Raji (cell line): Measurements from ENCODE around the gene GCSAM.
A peak's percentile ranks its signal among the peaks of the same experiment; 100 is the strongest.

ENCODE experiments used
- POLR2A ChIP-seq: IDR thresholded peaks from 2 replicates; pipeline ENCODE4 v1.6.1; 2011; ENCODE audit warnings: low read depth, low read length, control low read depth; ENCODE audit not compliant: insufficient read depth

The GCSAM gene

GRCh38 chr3:112134335-112135124 is 1.5 kb upstream of the GCSAM start:
- no peak for TF ChIP-seq POLR2A

GRCh38 chr3:112133626-112134334 is 732 bp upstream of the GCSAM start:
- peak; percentile 83 for TF ChIP-seq POLR2A

GRCh38 chr3:112132554-112132953 is 494 bp downstream of the GCSAM start:
- TF ChIP-seq POLR2A: no peak

- peak; percentile 49; the same call in 1 of the 2 replicates for TF ChIP-seq POLR2A
Observed at GRCh38 chr3:112132088-112132487, 960 bp downstream of the GCSAM start.

- peak; percentile 11; the same call in 1 of the 2 replicates for TF ChIP-seq POLR2A
Observed at GRCh38 chr3:112131111-112131510, 1.9 kb downstream of the GCSAM start.

- peak; percentile 48 for TF ChIP-seq POLR2A
Observed at GRCh38 chr3:112130638-112130993, 2.4 kb downstream of the GCSAM start.

GRCh38 chr3:112129925-112130637 is 3.0 kb downstream of the GCSAM start:
- no peak; the same call in 1 of the 2 replicates for TF ChIP-seq POLR2A

- TF ChIP-seq POLR2A: peak; percentile 57
Observed at GRCh38 chr3:112128843-112129727, 4.0 kb downstream of the GCSAM start.

- TF ChIP-seq POLR2A: no peak
Observed at GRCh38 chr3:112127522-112128494, 5.2 kb downstream of the GCSAM start.

- 0 out of 2 replicates have a peak, but pooled peaks have one; percentile 26 for TF ChIP-seq POLR2A
Observed at GRCh38 chr3:112126511-112126911, 6.5 kb downstream of the GCSAM start.

GRCh38 chr3:112124907-112125607 is 8.0 kb downstream of the GCSAM start:
- no peak for TF ChIP-seq POLR2A

- TF ChIP-seq POLR2A: no peak
Observed at GRCh38 chr3:112123548-112123947, 9.5 kb downstream of the GCSAM start.

GRCh38 chr3:112122870-112123269 is 10.2 kb downstream of the GCSAM start:
- peak; percentile 34; the same call in 1 of the 2 replicates for TF ChIP-seq POLR2A
